ENCODE data around the gene TMEM91. TPM values are rescaled to one million over a fixed set of nuclear protein-coding genes. Genes with fewer than 3 reads are reported as not detected.

Gene TMEM91
- total RNA-seq, 2 experiments from 2014 or later = 10.7 to 12.7 TPM

DNA sequence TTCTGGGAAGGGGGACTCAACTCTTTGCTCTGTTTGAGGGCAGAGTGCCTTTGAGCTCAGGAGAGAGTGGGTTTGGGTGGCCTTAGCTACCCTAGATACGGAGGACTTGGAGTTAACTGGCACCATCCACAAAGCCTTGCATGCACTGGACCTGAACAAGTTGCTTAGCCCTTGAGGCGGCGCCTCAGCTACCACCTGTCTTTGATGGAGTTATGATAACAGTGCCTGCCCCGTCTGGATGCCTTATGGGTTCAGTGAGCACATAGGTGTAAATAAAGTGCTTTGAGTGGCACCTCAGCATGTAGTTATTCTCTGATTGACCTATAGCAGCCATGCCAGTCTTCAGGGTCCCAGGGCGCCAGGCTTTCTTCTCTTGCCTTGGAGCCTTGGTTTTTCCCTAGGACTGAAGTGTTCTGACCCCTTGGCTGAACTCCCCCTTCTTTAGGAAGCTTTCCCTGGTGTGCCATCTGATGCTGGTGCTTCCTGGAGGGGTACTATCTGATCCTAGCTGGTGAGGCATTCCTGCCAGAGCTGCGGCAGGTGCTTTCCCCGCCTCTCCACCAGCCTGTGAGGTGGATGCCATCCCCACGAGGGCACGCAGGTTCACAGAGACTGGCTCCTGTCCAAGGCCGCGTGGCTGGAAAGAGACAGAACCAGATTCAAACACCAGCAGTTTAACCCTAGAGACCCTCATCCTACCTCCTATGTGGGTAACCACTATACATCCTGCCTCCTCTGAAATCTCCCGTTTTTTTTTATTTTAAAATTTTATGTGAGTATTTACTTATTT is 27.0 kb downstream of the TMEM91 start:
- Histone ChIP-seq H3K36me3 (ENCODE audit: insufficient read depth, low read length) (no peaks in the 10 kb centered on the region), H3K27ac (ENCODE audit: low read depth, low read length, poor library complexity, severe bottlenecking) (no peak overlapping the region), H4K20me1 (ENCODE audit: insufficient read depth, low read length) (no peaks in the 10 kb centered on the region), H3K9me3 (ENCODE audit: low read length) (no peaks in the 10 kb centered on the region), H3K4me1 (ENCODE audit: insufficient read depth, low read length, poor library complexity, severe bottlenecking) (peaks cover 8% of the 10 kb centered on the region), H3K79me2 (ENCODE audit: insufficient read depth, low read depth, low read length) (peaks cover 7% of the 10 kb centered on the region; the same call in 1 of the 2 replicates), H3K4me2 (ENCODE audit: low read length) (no peak overlapping the region), H3K9me2 (ENCODE audit: insufficient read depth, low read length) (no peaks in the 10 kb centered on the region), H3K4me3 (ENCODE audit: low read depth, low read length, poor library complexity, severe bottlenecking) (no peak overlapping the region), H2AFZ (ENCODE audit: low read length) (no peak overlapping the region)
- intact Hi-C loops (cut with micrococcal nuclease; ENCODE audit: unreplicated experiment) = no loop called here
- no TSS peak for BruUV-seq (replicated peaks)
- POLR2A ChIA-PET = no interaction called here
- TF ChIP-seq CTCF (conservative IDR thresholded peaks at IDR 0.05; ENCODE audit: low read length) (no peak), EZH2phosphoT487 (IDR thresholded peaks at IDR 0.05; ENCODE audit: borderline replicate concordance, low read depth, low read length) (no peak)
- CTCF ChIA-PET (ENCODE audit: unreplicated experiment) = no interaction called here
- DNase-seq (ENCODE audit: low spot score) = no peak

GRCh38 chr19:41405776-41406175 is 29.4 kb downstream of the TMEM91 start:
- no peaks in the 10 kb centered on the region for H3K9me3 ChIP-seq (ENCODE audit: low read length)
- no TSS peak for BruUV-seq (replicated peaks)
- no peak overlapping the region for H2AFZ ChIP-seq (ENCODE audit: low read length)
- POLR2A ChIA-PET = no interaction called here
- no peak overlapping the region for H3K4me2 ChIP-seq (ENCODE audit: low read length)
- H4K20me1 ChIP-seq (ENCODE audit: insufficient read depth, low read length) = no peaks in the 10 kb centered on the region
- intact Hi-C loops (cut with micrococcal nuclease; ENCODE audit: unreplicated experiment) = no loop called here
- no peaks in the 10 kb centered on the region for H3K79me2 ChIP-seq (ENCODE audit: insufficient read depth, low read depth, low read length)
- no peaks in the 10 kb centered on the region for H3K36me3 ChIP-seq (ENCODE audit: insufficient read depth, low read length)
- CTCF ChIA-PET (ENCODE audit: unreplicated experiment) = no interaction called here
- H3K27ac ChIP-seq (ENCODE audit: low read depth, low read length, poor library complexity, severe bottlenecking) = no peak overlapping the region
- DNase-seq (ENCODE audit: low spot score) = no peak
- H3K9me2 ChIP-seq (ENCODE audit: insufficient read depth, low read length) = no peaks in the 10 kb centered on the region
- peaks cover 10% of the 10 kb centered on the region for H3K4me1 ChIP-seq (ENCODE audit: insufficient read depth, low read length, poor library complexity, severe bottlenecking)
- no peak for TF ChIP-seq EZH2phosphoT487 (IDR thresholded peaks at IDR 0.05; ENCODE audit: borderline replicate concordance, low read depth, low read length)
- TF ChIP-seq CTCF (conservative IDR thresholded peaks at IDR 0.05; ENCODE audit: low read length) = no peak
- H3K4me3 ChIP-seq (ENCODE audit: low read depth, low read length, poor library complexity, severe bottlenecking) = no peak overlapping the region

DNA sequence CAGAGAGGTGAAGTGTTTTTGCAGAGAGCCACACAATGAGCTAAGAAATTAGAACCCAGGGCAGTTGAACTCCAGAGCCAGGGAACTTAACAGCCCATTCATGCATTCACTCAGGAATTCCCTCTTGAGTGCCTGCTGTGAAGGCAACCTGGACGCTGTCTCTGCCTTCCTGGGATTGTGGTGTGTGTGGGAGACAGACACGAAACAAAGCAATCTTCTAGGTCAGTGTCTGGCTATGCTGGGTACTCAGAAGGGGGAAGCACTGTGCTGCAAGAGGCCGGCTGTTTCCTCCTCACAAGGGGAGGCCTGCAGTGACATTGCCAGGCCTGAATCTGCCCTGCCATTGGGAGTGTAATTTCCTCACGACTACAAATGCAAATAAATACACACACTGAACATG is 30.9 kb downstream of the TMEM91 start:
- Histone ChIP-seq H3K36me3 (ENCODE audit: insufficient read depth, low read length) (no peaks in the 10 kb centered on the region), H3K9me3 (ENCODE audit: low read length) (no peaks in the 10 kb centered on the region), H3K4me2 (ENCODE audit: low read length) (no peak overlapping the region), H3K4me3 (ENCODE audit: low read depth, low read length, poor library complexity, severe bottlenecking) (no peak overlapping the region), H3K27ac (ENCODE audit: low read depth, low read length, poor library complexity, severe bottlenecking) (no peak overlapping the region), H4K20me1 (ENCODE audit: insufficient read depth, low read length) (no peaks in the 10 kb centered on the region), H3K79me2 (ENCODE audit: insufficient read depth, low read depth, low read length) (no peaks in the 10 kb centered on the region), H3K4me1 (ENCODE audit: insufficient read depth, low read length, poor library complexity, severe bottlenecking) (peaks cover 10% of the 10 kb centered on the region), H2AFZ (ENCODE audit: low read length) (no peak overlapping the region), H3K9me2 (ENCODE audit: insufficient read depth, low read length) (no peaks in the 10 kb centered on the region)
- BruUV-seq (replicated peaks) = no TSS peak
- TF ChIP-seq EZH2phosphoT487 (IDR thresholded peaks at IDR 0.05; ENCODE audit: borderline replicate concordance, low read depth, low read length) = no peak
- TF ChIP-seq CTCF (conservative IDR thresholded peaks at IDR 0.05; ENCODE audit: low read length) = no peak
- POLR2A ChIA-PET = no interaction called here
- intact Hi-C loops (cut with micrococcal nuclease; ENCODE audit: unreplicated experiment) = no loop called here
- DNase-seq (ENCODE audit: low spot score) = no peak
- CTCF ChIA-PET (ENCODE audit: unreplicated experiment) = no interaction called here
